HG03135 (cell line): ENCODE measurements around the gene LYST.
A peak's percentile ranks its signal among the peaks of the same experiment; 100 is the strongest.
"Not testable (repeated sequence)": the region's sequence is repeated elsewhere in the genome, so short reads cannot be mapped to it uniquely, and the experiment has no call there.

Experiments used
- ATAC-seq: cut with Tn5 transposase; IDR thresholded peaks from one replicate; pipeline ENCODE4 v1.9.1; 2021; ENCODE audit warnings: mild to moderate bottlenecking, moderate library complexity; ENCODE audit not compliant: unreplicated experiment

LYST gene

DNA sequence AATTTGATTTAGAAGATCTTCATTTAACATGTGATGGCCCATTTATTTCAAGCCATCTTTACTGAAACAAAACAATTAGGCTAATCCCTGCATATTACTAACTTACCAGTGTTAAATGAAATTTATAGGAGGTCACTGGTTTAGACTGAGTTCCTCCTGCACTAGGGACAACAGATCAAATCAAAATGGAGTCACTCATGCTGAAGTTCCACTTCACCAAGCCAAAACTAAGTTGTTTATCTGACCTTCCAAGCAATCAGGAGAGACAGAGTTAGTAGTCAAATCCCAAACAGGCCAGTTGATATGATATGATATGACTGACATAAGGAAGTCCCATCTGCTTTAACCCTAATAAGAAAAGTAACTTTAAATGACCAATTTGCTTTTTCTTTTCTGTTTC lies 4.8 kb downstream of the LYST start:
- ATAC-seq, result no peak

DNA sequence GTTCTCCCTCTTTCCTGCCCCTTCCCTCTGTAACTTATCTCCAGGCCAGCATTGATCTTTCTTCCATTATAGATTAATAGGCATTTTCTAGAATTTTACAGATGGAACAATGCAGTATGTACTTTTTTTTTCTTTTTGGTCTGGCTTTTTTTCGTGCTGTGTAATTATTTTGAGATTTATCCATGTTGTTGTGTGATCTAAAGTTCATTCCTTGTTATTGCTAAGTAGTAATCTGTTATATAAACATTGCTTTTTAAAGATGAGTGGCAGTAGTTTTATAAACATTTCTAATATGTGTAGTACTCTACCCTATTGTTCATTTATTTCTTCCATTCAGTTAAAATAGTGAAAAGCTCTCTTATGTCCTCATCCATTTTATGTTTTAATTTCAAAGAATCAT lies 5.9 kb downstream of the LYST start:
- ATAC-seq, result no peak

DNA sequence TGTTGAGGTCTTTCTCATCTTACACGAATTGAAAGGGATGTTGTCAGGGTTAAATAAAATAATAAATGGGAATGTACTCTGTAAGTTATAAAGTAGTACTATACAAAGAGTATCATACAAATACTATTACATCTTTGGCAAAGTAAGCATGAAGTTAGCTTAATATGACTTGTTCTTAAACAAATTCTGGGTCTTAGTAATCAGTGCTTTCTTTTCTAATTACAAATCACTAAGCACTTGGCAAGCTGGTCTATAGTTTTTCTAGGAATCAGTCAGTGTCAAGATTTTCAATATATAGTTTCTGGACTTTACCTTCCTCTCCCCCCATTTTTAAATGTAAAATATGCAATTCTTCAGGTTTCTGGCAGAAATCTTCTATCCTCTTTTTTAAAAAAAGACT lies 6.9 kb downstream of the LYST start:
- no peak for ATAC-seq

DNA sequence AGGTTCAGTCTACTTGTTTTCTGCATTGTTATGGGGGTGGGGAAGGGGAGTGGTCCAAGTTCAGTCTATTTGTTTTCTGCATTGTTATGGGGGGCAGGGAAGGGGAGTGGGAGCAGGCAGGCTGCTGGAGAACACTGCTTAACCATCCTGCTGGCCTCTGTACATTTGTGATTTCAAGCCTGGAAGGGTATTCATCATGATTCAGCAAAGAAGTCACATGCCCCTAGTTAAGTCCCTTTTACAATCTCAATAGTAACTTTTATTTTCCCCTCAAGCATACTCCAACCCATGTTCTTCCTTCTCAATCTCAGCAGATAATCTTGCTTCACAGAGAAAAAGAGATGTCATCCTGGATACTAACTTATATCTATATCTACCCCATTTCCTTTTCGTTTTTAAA lies 7.9 kb downstream of the LYST start:
- ATAC-seq, result no peak

DNA sequence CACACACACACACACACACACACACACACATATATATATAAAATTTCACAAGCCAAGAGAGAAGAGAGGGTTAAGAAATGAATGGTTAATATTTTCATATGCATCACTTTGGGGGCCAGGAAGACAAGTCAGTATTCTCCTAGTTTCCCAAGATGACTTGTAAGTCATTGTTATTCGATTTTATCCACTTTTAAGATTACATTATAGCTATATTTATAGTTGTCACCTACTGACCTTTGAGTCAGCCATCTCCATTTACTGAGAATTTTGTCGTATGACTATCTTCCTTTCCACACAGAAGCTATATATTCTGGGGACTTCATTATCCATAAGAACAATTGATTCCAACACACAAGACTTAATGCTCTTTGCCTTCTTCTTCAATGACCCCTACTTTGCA lies 8.9 kb downstream of the LYST start:
- ATAC-seq, result no peak

DNA sequence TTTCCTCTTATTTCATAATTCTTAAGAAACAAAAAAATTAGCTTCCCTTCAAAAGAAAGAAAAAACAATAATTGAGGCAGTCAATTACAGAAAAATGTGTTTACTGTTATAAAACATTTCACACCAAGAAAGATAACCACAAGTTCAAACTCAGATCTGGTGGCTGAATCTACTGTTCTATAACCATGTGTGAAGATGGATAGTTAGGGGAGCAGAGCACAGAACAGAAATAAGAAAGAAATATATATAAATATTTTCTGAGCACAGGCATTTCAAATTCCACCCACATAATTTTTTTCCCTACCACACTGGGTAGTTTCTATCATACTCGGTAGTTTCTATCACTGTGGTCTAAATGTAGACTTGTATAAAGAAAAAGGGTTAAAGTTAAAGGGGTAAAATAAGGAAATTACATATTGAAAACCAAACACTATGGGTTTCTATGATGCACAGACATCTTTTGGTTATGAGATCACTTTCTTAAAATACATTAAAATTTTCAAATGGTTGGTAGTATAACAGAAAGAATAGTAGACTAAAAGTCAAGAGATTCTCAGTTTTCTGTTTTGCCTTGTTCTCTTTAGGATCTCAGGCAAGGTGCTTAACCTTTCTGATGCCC lies 10.8 kb downstream of the LYST start:
- ATAC-seq, result peak; percentile 62

DNA sequence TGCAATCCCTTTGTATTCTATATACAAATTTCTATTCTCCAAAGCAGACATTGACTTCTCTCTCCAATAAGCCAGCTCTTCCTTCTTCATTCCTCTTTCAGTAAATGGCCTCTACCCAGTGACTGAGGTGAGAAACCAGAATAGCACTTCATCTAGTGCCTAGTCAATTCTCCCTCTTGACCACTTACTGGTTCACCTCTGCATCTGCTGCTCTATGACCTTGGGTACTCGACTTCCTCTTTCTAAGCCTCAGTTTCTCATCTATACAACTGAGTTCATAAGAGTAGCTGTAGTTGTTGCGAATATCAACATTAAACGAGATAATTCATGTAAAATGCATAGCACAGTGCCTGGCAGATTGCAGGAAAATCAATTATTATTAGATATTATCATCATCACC lies 12.4 kb downstream of the LYST start:
- ATAC-seq, result no peak

DNA sequence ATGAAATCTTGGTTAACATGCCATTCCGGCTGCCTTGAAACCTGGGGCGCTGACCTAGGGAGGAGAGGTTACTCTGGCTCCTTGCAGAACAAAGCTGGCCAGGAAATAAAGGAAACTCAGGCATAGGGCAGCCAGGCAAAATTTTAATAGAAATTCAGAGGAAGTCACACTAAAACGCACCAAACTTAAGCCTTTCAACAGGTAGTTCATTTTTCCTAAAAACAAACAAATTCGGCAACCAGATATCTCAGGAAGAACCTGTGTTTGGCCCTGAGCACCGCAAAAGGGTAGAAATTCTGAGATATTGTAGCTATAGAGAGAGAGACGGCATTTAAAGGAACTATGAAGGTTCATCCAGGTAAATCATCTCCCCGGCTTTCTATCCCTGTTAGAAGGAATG lies 13.1 kb downstream of the LYST start:
- ATAC-seq, result no peak

DNA sequence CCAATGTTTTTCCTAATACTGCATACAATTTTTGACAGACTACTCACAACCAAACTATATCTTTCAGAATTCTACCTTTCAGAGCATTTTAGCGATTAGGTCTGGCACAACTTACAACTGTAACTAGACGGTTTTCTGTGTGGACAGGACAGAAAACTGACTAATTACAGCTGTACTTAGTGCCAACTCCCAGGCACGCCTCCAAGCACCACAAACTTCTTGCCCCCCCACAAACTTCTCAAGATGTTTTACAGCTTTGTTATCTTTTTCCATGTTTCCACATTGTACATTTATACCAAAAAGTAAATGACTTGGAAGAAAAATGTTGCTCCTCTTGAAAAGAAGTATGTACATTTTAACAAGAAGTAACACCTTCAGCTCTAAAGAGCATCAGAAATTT lies 13.8 kb downstream of the LYST start:
- no peak for ATAC-seq

DNA sequence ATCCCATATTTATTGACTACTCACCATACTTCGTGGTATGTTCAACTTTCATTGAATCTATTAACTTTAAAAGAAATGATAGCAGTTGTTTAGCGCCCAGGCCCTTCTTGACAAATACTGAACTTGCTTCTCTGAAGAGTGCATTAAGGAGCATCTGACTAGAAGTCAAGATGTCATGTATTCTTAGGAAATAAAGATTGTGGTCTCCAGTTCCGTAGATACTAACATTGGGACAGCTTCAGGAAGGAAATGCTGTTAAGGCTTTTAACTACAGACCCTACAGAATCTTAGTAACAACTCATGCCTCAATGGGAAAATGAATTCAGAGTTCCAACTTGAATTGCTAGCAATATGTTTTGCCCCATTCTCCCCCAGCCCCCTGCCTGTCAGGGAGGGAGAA lies 14.8 kb downstream of the LYST start:
- ATAC-seq, result no peak

DNA sequence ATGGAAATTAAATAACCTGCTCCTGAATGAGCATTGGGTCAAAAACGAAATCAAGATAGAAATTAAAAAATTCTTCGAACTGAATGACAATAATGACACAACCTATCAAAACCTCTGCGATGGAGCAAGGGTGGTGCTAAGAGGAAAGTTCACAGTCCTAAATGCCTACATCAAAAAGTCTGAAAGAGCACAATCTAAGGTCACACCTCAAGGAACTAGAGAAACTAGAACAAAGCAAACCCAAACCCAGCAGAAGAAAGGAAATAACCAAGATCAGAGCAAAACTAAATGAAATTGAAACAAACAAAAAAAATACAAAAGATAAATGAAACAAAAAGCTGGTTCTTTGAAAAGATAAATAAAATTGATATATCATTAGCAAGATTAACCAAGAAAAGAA lies 18.5 kb downstream of the LYST start:
- not testable (repeated sequence) for ATAC-seq

DNA sequence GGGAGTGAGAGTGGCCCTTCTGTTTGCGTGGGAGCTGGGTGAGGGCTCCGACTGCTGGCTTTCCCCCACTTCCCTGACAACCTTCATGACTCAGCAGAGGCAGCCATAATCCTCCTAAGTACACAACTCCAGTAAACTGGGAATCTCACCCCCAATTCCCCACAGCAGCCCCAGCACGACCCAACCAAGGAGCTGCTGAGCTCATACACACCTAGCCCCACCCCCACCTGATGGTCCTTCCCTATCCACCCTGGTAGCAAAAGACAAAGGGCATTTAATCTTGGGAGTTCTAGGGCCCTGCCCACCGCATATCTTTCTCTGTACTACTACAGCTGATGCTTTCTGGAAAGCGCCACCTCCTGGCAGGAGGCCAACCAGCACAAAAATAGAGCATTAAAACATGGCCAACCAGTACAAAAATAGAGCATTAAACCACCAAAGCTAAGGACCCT lies 21.0 kb downstream of the LYST start:
- ATAC-seq, result not testable (repeated sequence)

DNA sequence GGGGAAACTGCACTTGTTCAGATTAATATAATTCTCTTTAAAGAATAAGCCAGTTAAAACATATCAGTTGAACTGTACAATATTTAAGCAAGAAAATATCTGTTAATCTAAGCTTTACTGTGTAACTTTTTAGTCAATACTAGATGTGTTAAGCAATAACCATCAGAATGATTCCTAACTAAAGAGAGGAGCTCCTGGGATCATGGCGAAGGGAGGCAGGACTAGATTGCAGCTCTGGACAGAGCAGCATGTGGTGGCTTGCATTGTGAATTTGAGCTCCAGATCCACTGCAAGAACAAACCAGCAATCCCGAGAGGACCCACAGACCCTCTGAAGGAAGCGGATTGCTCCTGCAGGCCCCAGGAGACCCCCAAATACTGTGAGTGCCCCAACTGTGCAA lies 21.9 kb downstream of the LYST start:
- ATAC-seq, result no peak

DNA sequence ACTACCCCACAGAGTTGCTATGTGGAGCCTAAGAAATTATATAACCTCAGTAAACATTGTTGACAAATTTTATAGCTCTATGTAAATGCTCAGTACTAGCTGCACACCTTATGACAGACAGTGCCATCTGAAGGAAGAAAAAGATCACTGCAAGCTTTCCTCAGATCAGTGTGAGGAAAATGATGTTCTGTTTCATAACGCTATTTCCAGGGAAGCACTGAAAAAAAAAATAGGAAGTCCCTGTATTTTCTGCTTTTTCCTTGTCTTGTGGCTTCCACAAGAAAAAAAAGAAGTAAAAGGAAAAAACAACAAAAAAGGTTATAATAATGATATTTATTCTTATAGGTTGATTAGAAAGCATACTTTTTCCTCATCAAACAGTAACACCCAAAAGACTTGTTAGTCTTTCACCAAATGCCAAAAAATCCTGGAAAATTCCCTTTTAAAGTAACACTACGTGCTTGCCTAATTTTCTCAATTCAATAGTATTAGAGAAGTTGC lies 23.2 kb downstream of the LYST start:
- ATAC-seq, result no peak

DNA sequence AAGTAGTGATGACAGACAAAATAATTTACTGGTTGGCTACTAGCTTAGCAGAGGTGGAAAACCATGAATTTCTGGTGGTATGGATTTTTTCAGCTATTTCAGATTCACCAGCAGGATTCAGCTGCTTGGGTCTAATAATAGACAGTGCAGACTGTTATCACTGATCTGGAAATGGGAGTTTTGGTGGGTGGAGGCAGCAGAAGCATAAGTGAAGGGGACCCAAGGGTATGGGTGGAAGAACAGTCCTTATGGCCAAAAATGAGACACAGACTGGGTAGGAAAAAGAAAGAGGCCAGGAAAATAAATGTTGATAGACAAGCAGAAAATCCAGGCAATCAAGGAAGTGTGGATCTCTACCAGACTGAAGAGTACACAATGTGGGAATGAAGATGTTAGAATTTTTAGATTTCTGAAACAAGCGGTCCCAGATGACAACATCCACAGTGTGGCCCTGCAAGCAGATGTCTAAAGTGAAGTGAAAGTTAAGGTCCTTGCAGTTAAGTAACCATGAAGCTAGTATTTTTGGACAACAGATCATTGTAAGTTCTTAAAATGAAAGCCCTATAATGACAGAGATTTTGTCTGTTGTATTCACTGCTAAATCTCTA lies 24.7 kb downstream of the LYST start:
- peak; percentile 74 for ATAC-seq

DNA sequence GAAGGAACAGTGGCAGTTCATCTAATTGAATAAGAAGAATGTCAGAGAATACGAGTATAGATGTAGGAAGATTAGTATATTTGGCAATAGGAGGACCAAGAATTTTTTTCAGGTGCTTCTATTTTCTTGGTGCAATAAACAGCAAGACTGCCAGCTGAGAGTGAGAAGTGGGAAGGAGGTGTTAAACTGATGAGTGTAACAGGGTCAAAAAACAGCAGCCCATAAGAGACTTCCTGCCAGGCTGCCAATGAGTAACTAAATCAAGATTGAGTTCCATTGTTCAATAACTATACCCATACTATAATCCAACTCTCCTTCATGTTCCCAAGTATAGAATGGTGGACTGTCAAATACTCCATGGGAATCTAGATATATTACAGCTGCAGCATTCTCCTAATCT lies 28.7 kb downstream of the LYST start:
- no peak for ATAC-seq

DNA sequence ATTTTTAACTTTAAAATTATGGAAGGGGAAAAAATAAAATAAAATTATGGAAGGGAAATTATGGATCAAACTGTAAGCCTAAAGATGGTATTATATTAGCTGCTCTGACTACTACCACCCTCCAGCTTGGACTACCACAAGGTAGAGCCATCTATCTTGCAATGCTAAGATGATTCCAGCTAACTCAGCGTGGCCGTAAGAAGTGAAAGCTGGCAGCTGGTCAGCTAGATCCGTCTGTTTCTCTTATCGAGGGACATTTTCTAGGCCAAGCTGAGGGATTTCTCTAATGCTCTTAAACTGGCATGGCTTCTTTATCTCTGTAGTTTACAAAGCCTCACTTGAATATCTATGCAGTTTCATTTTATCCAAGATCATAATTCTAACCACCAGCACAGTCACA lies 31.5 kb downstream of the LYST start:
- no peak for ATAC-seq

DNA sequence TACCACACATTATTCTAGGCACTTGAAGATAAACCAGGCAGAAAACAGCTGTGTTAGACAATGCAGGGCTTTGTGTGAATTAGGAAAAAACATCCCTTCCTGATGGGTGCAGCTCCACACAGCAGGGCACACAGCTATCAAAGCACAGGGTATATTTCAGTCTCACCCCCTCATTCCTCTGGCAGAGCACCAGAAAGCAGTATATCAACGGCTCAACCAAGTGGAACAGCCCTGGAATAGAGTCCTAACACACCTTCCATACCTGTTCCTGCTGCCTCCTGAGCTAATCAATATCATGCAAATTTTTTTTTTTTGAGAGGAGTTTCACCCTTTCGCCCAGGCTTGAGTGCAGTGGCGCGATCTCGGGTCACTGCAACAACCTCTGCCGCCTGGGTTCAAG lies 32.1 kb downstream of the LYST start:
- ATAC-seq, result no peak

DNA sequence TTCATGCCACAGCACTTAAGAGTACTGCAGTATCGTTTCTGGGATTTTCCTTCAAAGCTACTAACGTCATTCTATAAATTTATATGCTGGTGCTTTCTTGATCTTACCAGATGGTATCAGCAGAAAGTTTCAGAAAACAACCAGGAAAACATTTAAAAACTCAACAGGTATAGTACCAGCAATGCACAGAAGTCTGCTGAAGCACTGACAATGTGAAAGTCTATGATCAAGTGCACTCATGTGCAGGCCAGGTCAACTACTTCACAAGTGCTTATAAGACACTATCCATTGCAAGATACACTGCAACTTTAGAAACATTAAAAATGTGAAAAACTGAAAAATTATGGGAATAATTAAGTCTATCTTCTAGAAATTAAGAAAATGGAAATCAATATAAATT lies 34.7 kb downstream of the LYST start:
- no peak for ATAC-seq

DNA sequence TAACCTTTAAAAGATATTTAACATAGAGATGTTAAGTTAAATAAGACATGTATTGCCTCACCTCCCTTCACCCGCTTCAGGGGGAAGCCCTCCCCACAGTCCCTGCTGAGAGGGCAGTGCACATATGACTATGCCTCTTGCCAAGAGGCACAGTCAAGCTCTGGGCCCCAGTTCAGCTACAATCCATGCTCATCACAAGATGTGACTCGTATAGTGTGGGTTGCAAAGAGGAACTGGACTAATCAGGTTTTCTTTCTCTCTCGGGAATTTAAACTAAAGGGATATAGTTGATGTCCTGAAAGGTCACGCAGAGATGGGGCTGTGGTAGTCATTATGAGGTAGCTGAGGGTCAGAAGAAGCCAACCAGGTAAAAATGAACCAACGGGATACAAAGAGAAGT lies 35.6 kb downstream of the LYST start:
- ATAC-seq, result peak; percentile 79

DNA sequence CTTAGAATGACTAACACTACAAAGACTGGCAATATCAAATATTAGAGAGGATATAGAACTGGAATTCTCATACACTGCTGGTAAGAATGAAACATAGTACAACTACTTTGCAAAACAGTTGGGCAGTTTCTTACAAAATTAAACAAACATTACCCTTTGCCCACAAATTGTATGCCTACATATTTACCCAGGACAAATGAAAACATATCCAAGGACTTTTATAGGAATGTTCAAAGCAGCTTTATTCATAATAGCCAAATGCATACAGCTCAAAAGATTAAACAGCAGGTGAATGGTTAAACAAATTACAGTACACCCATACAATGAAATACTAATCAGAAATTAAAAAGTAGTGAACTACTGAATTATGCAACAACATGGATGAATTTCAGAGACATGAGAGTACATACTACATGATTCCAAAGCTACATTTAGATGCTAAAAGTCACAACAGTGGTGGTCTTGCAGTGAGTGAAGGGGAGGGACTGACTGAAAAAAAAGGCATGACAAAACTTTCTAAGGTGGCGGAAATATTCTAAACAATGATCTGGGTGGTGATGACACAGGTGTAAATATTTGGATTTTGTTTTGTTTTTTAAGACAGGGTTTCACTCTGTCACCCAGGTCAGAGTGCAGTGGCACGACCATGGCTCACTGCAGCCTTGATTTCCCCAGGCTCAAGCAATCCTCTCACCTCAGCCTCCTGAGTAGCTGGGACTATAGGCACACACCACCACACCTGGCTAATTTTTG lies 40.4 kb downstream of the LYST start:
- no peak for ATAC-seq

DNA sequence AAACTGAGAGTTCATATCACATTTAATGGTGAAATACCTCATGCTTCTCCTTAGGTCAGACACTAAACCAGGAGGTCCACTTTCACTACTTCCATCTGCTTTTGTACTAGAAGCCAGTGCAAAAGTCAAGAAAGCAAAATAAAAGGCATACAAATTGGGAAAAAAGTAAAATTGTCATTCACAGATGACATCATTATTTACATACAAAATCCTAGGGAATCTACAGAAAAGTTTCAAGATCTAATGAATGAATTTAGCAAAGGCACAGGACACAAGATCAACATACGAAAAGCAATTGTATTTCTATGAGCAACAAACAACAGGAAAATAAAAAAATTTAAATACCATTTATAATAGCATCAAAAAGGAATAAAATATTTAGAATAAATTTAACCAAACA lies 41.5 kb downstream of the LYST start:
- ATAC-seq, result no peak
